Lower leg skin (tissue), 3 donors: Measurements from ENCODE around the gene SLC1A7.

ENCODE experiments used
- POLR2A ChIP-seq, 2 donors: fragments of 450-650 bp; IDR thresholded peaks; one replicate each; pipeline ENCODE4 v1.6.1; 2016 to 2017; ENCODE audit warnings: antibody characterized with exemption in 2 of 2, mild to moderate bottlenecking in 1 of 2, moderate library complexity in 1 of 2
- TF ChIP-seq, protein P1 (sequence below), 3 donors: fragments of 450-650 bp; IDR thresholded peaks; one replicate each; pipeline ENCODE4 v1.5.1; 2016; ENCODE audit warnings: antibody characterized with exemption in 3 of 3, mild to moderate bottlenecking in 3 of 3, moderate library complexity in 2 of 3

DNA sequence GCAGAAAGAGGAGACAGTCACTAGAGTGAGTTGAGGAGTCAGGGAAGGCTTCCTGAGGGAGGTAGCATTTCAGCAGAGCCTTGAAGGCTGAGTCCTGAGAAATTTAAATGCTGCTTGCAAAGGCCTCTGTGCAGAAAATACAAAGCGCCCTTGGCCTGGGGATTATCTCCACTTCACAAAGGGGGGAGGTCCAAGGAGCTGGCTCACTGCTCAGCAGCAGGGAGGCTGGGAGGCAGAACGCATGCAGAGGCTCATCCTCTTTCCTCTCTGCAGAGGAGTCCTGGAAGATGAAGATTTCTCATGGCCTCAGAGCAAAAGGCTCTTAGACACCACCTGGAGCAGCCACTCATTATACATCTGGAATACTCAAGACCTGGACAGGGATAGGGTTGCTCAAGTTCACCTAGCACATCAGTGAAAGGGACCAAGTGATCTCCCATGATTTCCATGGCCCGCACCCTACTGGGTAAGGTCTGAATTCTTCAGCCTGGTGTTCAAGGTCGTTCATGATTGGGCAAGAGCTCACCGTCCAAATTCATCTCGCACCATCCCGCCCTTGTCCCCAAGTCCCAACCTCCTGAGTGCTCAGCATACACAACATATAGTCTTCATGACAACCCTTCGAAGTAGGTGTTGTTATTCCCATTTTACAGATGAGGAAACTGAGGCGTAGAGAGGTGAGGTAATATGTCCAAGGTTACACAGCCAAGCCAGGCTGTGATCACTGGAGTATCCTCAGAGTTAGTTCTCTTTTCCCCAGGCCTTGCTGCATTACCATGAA lies 9.0 kb downstream of the SLC1A7 start:
- TF ChIP-seq, protein P1, sequence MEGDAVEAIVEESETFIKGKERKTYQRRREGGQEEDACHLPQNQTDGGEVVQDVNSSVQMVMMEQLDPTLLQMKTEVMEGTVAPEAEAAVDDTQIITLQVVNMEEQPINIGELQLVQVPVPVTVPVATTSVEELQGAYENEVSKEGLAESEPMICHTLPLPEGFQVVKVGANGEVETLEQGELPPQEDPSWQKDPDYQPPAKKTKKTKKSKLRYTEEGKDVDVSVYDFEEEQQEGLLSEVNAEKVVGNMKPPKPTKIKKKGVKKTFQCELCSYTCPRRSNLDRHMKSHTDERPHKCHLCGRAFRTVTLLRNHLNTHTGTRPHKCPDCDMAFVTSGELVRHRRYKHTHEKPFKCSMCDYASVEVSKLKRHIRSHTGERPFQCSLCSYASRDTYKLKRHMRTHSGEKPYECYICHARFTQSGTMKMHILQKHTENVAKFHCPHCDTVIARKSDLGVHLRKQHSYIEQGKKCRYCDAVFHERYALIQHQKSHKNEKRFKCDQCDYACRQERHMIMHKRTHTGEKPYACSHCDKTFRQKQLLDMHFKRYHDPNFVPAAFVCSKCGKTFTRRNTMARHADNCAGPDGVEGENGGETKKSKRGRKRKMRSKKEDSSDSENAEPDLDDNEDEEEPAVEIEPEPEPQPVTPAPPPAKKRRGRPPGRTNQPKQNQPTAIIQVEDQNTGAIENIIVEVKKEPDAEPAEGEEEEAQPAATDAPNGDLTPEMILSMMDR (IDR thresholded peaks at IDR 0.05), result no peak
- no peak for TF ChIP-seq POLR2A (IDR thresholded peaks at IDR 0.05)
